ES-I3 (cell line): ENCODE data around the gene DNAL1.

Experiments used
- H3K36me3 ChIP-seq: 2 replicates; pipeline ENCODE4 v1.6.1; 2013; ENCODE audit warnings: mild to moderate bottlenecking, low read length, control low read depth, moderate library complexity; ENCODE audit not compliant: insufficient read depth
- H3K4me1 ChIP-seq: 2 replicates; pipeline ENCODE4 v1.6.1; 2013; ENCODE audit warnings: mild to moderate bottlenecking, control low read depth, low read length; ENCODE audit not compliant: insufficient read depth
- H3K9ac ChIP-seq: 2 replicates; pipeline ENCODE4 v1.6.1; 2013; ENCODE audit warnings: low read depth, mild to moderate bottlenecking, low read length, moderate library complexity
- H3K9me3 ChIP-seq: 2 replicates; pipeline ENCODE4 v1.6.1; 2013; ENCODE audit warnings: mild to moderate bottlenecking, low read length, moderate library complexity; ENCODE audit not compliant: control insufficient read depth, insufficient read depth

DNAL1 gene

GRCh38 chr14:73719791-73720190 lies 75.0 kb downstream of the DNAL1 start:
- peaks cover 25% of the 10 kb centered on the region for H3K4me1 ChIP-seq
- H3K9ac ChIP-seq = no peak overlapping the region
- no peaks in the 10 kb centered on the region for H3K9me3 ChIP-seq
- H3K36me3 ChIP-seq = no peaks in the 10 kb centered on the region

GRCh38 chr14:73720636-73721035 lies 75.8 kb downstream of the DNAL1 start:
- H3K9me3 ChIP-seq = no peaks in the 10 kb centered on the region
- H3K9ac ChIP-seq = no peak overlapping the region
- H3K4me1 ChIP-seq = peaks cover 28% of the 10 kb centered on the region
- no peaks in the 10 kb centered on the region for H3K36me3 ChIP-seq

GRCh38 chr14:73721101-73721821 lies 76.5 kb downstream of the DNAL1 start:
- H3K9me3 ChIP-seq = no peaks in the 10 kb centered on the region
- no peak overlapping the region for H3K9ac ChIP-seq
- peaks cover 33% of the 10 kb centered on the region for H3K4me1 ChIP-seq
- H3K36me3 ChIP-seq = 0 out of 2 replicates have a peak, but pooled peaks cover 2% of the 10 kb centered on the region

GRCh38 chr14:73722581-73722980 lies 77.8 kb downstream of the DNAL1 start:
- H3K9ac ChIP-seq = no peak overlapping the region
- 0 out of 2 replicates have a peak, but pooled peaks cover 3% of the 10 kb centered on the region for H3K36me3 ChIP-seq
- no peaks in the 10 kb centered on the region for H3K9me3 ChIP-seq
- peaks cover 36% of the 10 kb centered on the region for H3K4me1 ChIP-seq

GRCh38 chr14:73723406-73723796 lies 78.6 kb downstream of the DNAL1 start:
- 0 out of 2 replicates have a peak, but pooled peaks cover 3% of the 10 kb centered on the region for H3K36me3 ChIP-seq
- peaks cover 32% of the 10 kb centered on the region for H3K4me1 ChIP-seq
- H3K9ac ChIP-seq = no peak overlapping the region
- H3K9me3 ChIP-seq = no peaks in the 10 kb centered on the region

- no peak overlapping the region for H3K9ac ChIP-seq
- H3K4me1 ChIP-seq = peaks cover 34% of the 10 kb centered on the region
- 0 out of 2 replicates have a peak, but pooled peaks cover 3% of the 10 kb centered on the region for H3K36me3 ChIP-seq
- no peaks in the 10 kb centered on the region for H3K9me3 ChIP-seq
These were observed 79.2 kb downstream of the DNAL1 start for GRCh38 chr14:73723797-73724661.

- Histone ChIP-seq H3K4me1 (peaks cover 29% of the 10 kb centered on the region), H3K9ac (no peak overlapping the region)
These were observed 79.9 kb downstream of the DNAL1 start for GRCh38 chr14:73724696-73725095.

GRCh38 chr14:73725116-73726024 lies 80.6 kb downstream of the DNAL1 start:
- H3K9me3 ChIP-seq = no peaks in the 10 kb centered on the region
- peaks cover 5% of the 10 kb centered on the region; the same call in 1 of the 2 replicates for H3K36me3 ChIP-seq
- no peak overlapping the region for H3K9ac ChIP-seq
- H3K4me1 ChIP-seq = peaks cover 28% of the 10 kb centered on the region

More at GRCh38 chr14:73724696-73725095, 79.9 kb downstream of the DNAL1 start:
- H3K9me3 ChIP-seq = no peaks in the 10 kb centered on the region
- 0 out of 2 replicates have a peak, but pooled peaks cover 3% of the 10 kb centered on the region for H3K36me3 ChIP-seq

- Histone ChIP-seq H3K4me1 (peaks cover 27% of the 10 kb centered on the region), H3K9ac (no peak overlapping the region), H3K36me3 (peaks cover 6% of the 10 kb centered on the region; the same call in 1 of the 2 replicates)
These were observed 81.5 kb downstream of the DNAL1 start for GRCh38 chr14:73726025-73726961.

GRCh38 chr14:73727166-73727565 lies 82.4 kb downstream of the DNAL1 start:
- peaks cover 21% of the 10 kb centered on the region; the same call in 1 of the 2 replicates for H3K4me1 ChIP-seq
- no peaks in the 10 kb centered on the region for H3K9me3 ChIP-seq
- H3K36me3 ChIP-seq = peaks cover 6% of the 10 kb centered on the region; the same call in 1 of the 2 replicates
- H3K9ac ChIP-seq = no peak overlapping the region

More at GRCh38 chr14:73726025-73726961, 81.5 kb downstream of the DNAL1 start:
- no peaks in the 10 kb centered on the region for H3K9me3 ChIP-seq

- H3K36me3 ChIP-seq = peaks cover 6% of the 10 kb centered on the region; the same call in 1 of the 2 replicates
- H3K4me1 ChIP-seq = peaks cover 21% of the 10 kb centered on the region; the same call in 1 of the 2 replicates
- H3K9ac ChIP-seq = no peak overlapping the region
- H3K9me3 ChIP-seq = no peaks in the 10 kb centered on the region
These were observed 84.0 kb downstream of the DNAL1 start for GRCh38 chr14:73728717-73729330.

- H3K9ac ChIP-seq = no peak overlapping the region
- no peaks in the 10 kb centered on the region for H3K9me3 ChIP-seq
- H3K36me3 ChIP-seq = peaks cover 6% of the 10 kb centered on the region; the same call in 1 of the 2 replicates
- peaks cover 13% of the 10 kb centered on the region; the same call in 1 of the 2 replicates for H3K4me1 ChIP-seq
These were observed 84.9 kb downstream of the DNAL1 start for GRCh38 chr14:73729556-73730265.
